GM19452 (cell line): Measurements from ENCODE around the gene MAP2K7.
"Not testable (repeated sequence)": the region's sequence is repeated elsewhere in the genome, so short reads cannot be mapped to it uniquely, and the experiment has no call there.

Source experiments
- ATAC-seq: cut with Tn5 transposase; IDR thresholded peaks from one replicate; pipeline ENCODE4 v1.9.1; 2021; ENCODE audit not compliant: unreplicated experiment

Gene MAP2K7

GRCh38 chr19:7883105-7883504 is 20.6 kb upstream of the MAP2K7 start:
- ATAC-seq, result no peak

GRCh38 chr19:7883796-7884570 is 19.7 kb upstream of the MAP2K7 start:
- ATAC-seq, result no peak

- no peak for ATAC-seq
These were observed 17.9 kb upstream of the MAP2K7 start for GRCh38 chr19:7885818-7886217.

GRCh38 chr19:7887408-7888144 is 16.1 kb upstream of the MAP2K7 start:
- ATAC-seq, result no peak

- no peak for ATAC-seq
These were observed 15.4 kb upstream of the MAP2K7 start, which contains the start of gene LRRC8E for GRCh38 chr19:7888145-7888825. LRRC8E (plus strand) TSS chr19:7888510; CDS start chr19:7895604, 7,094 bp downstream.

GRCh38 chr19:7888826-7889217 is 14.9 kb upstream of the MAP2K7 start:
- ATAC-seq, result no peak

GRCh38 chr19:7893362-7894101 is 10.1 kb upstream of the MAP2K7 start:
- not testable (repeated sequence) for ATAC-seq

- ATAC-seq, result no peak
These were observed 8.9 kb upstream of the MAP2K7 start for GRCh38 chr19:7894612-7895309.

- ATAC-seq, result no peak
These were observed 8.1 kb upstream of the MAP2K7 start for GRCh38 chr19:7895565-7895964.

- no peak for ATAC-seq
These were observed 6.4 kb upstream of the MAP2K7 start for GRCh38 chr19:7897292-7897691.

GRCh38 chr19:7898967-7899366 is 4.7 kb upstream of the MAP2K7 start:
- ATAC-seq, result no peak

GRCh38 chr19:7899751-7900378 is 3.8 kb upstream of the MAP2K7 start:
- no peak for ATAC-seq

GRCh38 chr19:7900401-7900870 is 3.2 kb upstream of the MAP2K7 start:
- ATAC-seq, result no peak

GRCh38 chr19:7900931-7901330 is 2.7 kb upstream of the MAP2K7 start:
- ATAC-seq, result no peak

GRCh38 chr19:7901337-7901736 is 2.3 kb upstream of the MAP2K7 start:
- no peak for ATAC-seq

- no peak for ATAC-seq
These were observed 857 bp upstream of the MAP2K7 start for GRCh38 chr19:7902796-7903243.

- ATAC-seq, result peak; percentile 27
These were observed 670 bp downstream of the MAP2K7 start for GRCh38 chr19:7904074-7905020.

GRCh38 chr19:7905268-7905667 is 1.6 kb downstream of the MAP2K7 start:
- no peak for ATAC-seq

- ATAC-seq, result no peak
These were observed 2.2 kb downstream of the MAP2K7 start for GRCh38 chr19:7905859-7906258.
